ENCODE measurements around the gene TMEM94. TPM values are rescaled to one million over a fixed set of nuclear protein-coding genes. Genes with fewer than 3 reads are reported as not detected.

TMEM94 gene
- total RNA-seq, 1 experiment from 2014 or later, result 24.3 TPM

- no peak for DNase-seq (ENCODE audit: low spot score)
These were observed 39.6 kb downstream of the TMEM94 start for GRCh38 chr17:75496005-75496404.

- DNase-seq (ENCODE audit: low spot score), result no peak
These were observed 41.7 kb downstream of the TMEM94 start for GRCh38 chr17:75498039-75498725.

GRCh38 chr17:75498726-75499213, 42.3 kb downstream of the TMEM94 start:
- no peak for DNase-seq (ENCODE audit: low spot score)

DNA sequence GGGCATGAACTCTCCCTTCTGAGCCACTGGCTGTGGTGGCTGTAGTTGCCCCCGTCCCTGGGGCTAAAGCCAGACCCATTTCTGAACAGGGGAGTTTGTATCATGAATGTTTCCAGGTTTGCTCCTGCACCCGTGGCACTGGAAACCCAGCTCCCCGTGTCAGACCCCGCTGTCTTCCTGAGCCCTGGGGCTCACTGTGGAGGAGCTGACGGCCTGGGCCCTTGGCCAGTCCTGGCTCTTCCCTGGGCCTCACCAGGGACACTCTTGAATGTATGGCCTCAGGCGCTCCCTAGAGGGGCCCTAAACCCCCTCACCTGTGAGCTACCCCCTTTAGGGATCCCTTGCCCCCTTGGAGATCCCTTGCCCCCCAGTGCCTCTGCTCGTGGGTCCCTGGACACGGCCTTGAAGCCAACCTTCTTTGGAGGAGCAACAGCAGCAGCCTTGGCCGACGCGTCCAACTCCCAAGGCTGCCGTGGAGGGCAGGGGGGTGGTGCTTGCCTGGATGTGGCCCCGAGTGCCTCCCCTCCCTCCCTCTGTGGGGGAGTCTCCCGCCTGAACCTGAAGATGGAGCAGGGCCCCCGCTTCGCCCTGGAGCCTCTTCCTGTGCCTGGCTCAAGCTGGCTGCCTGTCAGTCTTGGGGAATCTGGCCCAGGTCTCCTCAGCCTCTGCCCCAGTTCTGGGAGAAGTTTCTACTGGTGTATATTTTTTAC, 43.0 kb downstream of the TMEM94 start:
- no peak for DNase-seq (ENCODE audit: low spot score)

DNA sequence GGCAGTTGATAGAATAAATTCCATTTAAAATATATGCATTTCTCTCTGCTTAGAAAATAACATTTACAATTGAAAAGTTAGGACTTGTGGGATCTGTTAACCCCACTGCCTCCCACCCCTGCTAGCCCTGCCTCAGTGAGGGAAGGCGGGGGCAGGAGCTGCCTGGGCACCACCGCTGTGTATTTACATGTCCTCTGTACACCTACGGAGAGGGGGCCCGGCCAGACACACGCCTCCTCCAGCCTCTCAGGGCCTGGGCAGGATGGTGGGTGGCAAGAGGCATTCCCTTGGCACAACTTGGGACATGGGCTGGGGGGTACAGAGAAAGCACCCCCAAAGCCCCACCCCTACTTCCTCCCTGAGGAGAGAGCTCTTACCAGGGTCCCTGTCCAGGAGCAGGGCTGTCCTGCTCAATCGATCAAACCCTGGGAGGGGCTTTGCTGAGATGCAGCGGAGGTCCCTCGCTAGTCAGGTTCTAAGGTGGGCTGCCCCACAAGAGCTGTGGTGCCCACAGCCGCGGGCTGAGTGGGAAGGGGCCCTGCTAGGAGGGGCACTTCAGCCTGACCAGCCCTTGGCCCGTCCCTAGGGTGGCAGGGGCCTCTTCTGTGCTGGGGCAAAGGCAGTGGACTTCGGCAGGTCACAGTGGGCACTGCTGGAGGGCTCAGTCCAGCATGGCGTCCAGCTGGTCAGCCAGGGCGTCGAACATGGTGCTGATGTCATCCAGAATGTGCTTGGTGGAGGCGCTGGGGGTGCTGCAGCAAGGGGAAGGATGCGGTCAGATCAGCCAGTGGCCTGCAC, 44.2 kb downstream of the TMEM94 start:
- DNase-seq (ENCODE audit: low spot score), result no peak

DNA sequence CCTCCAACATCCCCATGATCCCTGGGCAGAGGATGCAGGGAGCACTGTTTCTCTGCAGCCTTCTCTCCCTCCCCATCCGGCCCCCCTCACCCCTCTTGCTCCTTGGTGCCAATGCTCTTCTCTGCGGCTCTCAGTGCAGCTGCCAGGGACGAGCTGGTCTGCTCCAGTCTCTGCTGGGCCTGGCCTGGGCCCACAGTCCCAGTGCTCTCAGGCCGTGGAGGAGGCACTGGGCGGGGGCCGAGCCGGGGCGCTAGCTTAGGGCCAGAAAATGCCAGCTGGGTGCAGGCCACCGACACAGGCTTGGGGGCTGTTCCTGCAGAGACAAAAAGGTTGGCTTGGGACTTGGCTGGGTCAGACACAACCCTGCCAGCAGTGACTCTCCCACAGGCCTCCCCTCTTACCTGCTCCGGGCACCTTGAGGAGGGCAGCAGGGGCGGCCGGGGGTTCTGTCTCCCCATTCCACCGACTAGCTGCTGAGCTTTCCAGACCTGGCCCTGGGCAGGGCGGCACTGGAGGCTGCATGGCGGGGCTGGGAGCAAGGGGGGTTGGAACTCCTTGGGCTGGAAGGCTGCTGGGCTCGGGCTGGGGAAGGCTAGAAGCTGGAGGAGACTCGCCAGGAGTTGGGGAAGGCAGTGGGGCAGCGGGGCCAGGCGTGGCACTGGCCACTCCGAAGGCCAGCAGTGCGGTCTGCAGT, 45.1 kb downstream of the TMEM94 start:
- no peak for DNase-seq (ENCODE audit: low spot score)

- no peak for DNase-seq (ENCODE audit: low spot score)
These were observed 45.8 kb downstream of the TMEM94 start for GRCh38 chr17:75502072-75502720.

DNA sequence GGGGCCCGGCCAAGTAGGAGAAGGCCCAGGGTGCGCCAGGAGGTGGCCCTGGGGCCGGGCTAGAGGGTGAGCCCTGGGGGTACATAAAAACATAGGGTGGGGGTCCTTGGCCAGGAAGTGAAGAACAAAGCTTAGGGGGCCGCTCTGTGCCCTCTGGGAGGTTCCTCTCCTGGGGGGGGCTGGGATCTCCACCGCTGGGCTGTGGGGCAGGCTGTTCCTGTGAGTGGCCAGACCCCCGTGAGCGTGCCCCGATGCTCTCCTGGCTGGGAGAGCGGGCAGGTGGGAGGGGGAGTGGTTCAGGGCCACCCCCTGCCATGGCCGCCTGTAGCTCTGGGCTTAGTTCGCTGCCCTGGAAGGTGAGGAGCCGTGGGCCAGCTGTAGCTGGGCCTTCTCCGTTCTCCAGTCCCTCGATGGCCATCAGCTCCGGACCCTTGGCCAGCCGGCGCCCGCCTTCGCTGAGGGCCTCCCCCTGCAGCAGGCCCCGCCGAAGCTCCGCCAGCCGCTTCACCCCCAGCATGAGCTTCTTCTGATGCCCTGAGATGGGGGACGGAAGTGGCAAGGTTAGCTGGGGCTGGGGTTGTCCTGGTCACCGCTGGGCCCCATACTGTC, 46.4 kb downstream of the TMEM94 start:
- DNase-seq (ENCODE audit: low spot score), result no peak

GRCh38 chr17:75503337-75503950, 47.0 kb downstream of the TMEM94 start:
- no peak for DNase-seq (ENCODE audit: low spot score)

DNA sequence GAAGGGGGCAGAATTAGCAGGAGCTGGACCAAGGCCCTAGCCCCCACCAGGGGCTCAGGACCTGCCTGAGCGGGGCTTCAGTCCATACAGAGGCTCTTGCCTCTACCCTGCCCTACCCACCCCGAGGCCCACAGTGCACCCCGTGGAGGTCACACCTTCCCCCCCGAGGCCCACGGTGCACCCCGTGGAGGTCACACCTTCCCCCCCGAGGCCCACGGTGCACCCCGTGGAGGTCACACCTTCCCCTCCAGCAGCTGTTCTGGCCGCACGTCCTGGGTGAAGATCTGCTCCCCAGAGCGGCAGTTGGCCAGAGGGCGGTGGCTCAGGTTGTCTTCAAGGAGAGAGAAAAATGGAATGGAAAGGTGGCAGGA, 47.5 kb downstream of the TMEM94 start:
- DNase-seq (ENCODE audit: low spot score), result no peak

DNA sequence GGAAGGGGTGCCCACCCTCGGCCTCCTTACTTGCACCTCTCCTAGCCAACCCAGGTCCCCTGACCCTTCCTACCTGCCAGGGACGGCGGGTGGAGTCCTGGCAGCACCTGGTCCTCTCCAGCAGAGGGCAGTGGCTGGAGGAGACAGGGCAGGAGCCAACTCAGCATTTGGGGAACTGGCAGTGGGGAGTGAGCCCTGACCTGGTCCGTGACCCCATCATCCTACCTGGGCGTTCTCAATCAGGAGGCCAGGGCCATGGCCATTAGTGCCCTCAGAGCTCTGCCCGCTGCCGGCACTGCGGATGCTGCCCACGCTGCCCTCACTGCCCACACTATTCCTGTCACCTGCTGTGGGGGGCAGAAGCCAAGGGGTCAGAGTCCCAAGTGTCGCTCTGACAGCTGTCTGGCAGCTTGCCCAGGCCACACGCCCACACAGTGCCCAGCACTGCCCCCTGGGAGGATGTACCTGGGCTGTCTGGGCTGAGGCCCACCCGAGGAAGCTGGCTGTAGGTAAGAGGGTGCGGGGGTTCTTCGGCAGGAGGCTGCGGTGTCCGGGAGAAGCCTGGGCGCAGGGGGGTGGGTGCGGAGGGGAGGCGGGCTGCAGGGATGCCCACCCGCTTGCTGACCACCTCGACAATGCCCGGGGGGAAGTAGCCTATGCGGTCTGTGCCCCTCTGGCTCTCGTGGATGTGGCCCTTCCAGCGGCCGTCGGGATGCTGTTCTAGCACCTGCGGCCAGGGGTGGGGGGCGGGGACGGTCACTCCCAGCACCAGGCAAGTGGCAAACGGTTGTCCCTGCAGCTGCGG, 48.1 kb downstream of the TMEM94 start:
- no peak for DNase-seq (ENCODE audit: low spot score)

GRCh38 chr17:75505152-75505409, 48.6 kb downstream of the TMEM94 start:
- no peak for DNase-seq (ENCODE audit: low spot score)

DNA sequence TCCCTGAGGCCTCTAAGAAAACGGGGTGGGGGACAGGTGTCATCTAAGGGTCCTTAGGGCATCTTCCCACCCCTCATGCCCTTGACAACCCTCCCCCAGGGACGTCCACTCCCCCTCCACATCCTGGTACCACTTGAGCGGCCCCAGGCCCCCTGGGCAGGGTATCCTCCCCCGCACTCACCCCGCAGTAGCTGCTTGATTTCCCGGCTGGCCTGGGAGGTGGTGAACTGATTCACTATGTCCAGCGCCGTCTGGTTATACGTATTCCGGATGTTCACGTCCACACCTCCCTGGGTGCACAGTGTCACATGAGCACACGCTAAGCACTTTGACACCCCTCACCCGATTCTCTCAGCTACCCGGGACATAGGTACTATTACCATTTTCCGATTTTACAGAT, 49.2 kb downstream of the TMEM94 start:
- DNase-seq (ENCODE audit: low spot score), result no peak

DNA sequence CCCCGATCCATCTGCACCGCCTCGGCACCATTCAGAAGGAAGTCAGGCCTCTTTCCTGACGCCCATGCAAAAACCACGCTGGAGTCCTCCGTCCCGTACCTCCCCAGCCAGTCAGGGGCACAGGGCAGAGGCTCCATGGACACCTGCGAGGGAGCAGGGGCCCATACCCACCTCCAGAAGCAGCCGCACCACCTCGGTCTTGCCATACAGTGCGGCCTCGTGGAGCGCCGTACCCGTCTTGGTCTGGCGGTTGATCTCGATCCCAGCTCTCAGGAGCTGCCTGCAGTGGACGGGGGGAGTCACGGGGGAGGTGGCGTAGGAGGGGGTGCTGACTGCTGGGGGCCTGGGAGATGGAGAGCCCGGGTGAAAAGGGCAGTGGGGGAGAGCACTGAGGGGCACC, 49.7 kb downstream of the TMEM94 start:
- DNase-seq (ENCODE audit: low spot score), result no peak

GRCh38 chr17:75506888-75507287, 50.5 kb downstream of the TMEM94 start:
- DNase-seq (ENCODE audit: low spot score), result no peak

DNA sequence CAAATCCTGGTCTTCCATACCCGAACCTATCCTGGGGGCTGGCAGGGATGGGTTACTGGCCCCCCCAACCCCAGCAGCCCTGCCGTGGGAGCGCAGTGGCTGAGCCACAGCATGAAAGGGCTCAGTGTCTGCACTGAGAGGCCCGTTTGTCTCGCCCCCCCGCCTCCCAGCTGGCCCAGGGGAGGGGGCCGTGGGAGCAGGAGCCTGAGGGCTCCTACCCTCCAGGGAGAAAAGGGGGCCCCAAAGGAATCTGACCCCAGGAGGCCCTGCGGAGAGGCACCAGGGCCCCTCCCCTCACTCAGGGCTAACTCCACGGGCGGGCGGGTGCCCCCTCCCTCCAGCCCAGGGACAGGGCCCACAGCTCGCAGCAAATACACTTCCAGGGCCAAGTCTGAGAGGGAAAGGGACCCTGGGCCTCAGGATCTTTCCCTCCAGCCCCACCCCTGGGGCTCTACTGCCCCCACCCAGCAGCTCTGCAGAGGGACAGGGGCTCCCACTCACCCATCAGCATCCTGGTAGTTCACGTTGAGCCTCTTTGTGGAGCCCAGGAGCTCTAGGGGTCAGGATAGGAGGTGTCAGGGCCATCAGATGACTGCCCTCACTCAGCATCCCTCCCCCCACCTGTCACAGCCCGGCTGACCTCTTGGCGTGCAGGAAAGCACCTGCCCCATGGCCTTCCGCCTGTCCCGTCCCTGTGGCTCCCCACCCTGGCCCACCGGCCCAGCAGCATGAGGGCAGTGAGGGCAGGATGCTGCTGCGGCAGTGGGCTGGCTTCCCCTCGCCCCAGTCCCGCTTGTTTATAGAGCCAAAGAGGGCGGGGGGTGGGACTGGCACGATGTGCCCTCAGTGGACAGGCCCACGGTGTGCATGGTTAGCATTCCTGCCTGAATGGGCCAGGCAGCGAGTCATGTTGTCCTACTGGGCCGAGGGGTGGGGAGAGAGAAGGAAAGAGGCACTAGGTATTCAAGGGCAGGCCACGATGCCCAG, 51.6 kb downstream of the TMEM94 start:
- DNase-seq (ENCODE audit: low spot score), result no peak

DNA sequence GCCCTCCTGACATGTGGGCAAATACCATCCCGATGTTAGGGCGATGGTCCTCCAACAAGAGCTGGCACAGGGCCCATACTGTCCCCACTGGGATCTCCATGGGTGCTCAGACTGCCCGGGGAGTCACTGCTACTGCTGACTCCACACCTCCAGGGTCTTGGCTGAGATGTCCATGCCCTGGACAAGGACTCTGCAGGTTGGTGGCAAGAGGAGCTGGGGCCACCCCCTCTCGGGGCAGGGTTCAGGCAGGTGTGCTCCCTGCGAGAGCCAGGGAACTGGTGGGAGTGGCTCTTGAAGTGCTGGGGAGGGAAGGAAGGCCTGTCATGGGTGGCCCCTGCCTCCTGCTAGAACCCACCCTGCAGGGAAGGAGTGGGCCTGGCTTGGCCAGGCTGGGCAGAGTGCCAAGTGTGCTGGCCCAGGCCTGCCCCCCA, 52.5 kb downstream of the TMEM94 start:
- DNase-seq (ENCODE audit: low spot score), result no peak

GRCh38 chr17:75509528-75510258, 53.3 kb downstream of the TMEM94 start:
- no peak for DNase-seq (ENCODE audit: low spot score)
